Osteoblast (primary cell): ENCODE results near the gene FAM117A. TPM values are rescaled to one million over a fixed set of nuclear protein-coding genes. Genes with fewer than 3 reads are reported as not detected.
A peak's percentile ranks its signal among the peaks of the same experiment; 100 is the strongest.
"Not testable (repeated sequence)": the region's sequence is repeated elsewhere in the genome, so short reads cannot be mapped to it uniquely, and the experiment has no call there.

Experiments
- DNase-seq: peaks from one replicate; pipeline ENCODE4 v3.0.0; 2011; ENCODE audit warnings: low spot score, mixed read lengths; ENCODE audit not compliant: insufficient read length; ENCODE audit errors: missing footprints
- H2AFZ ChIP-seq: 2 replicates; pipeline ENCODE4 v1.6.0; 2011; ENCODE audit warnings: mild to moderate bottlenecking, low read length
- H3K27ac ChIP-seq: 2 replicates; pipeline ENCODE4 v1.5.1; 2011; ENCODE audit warnings: mild to moderate bottlenecking, low read depth, low read length, moderate library complexity
- H3K27me3 ChIP-seq: 2 replicates; pipeline ENCODE4 v1.6.0; 2012; ENCODE audit warnings: mild to moderate bottlenecking, control low read depth, inconsistent platforms, low read length, moderate library complexity; ENCODE audit not compliant: insufficient read depth
- H3K36me3 ChIP-seq: 2 replicates; pipeline ENCODE4 v1.5.1; 2011; ENCODE audit warnings: mild to moderate bottlenecking, low read length, control low read depth, moderate library complexity; ENCODE audit not compliant: insufficient read depth
- H3K4me1 ChIP-seq: 2 replicates; pipeline ENCODE4 v1.5.1; 2011; ENCODE audit warnings: mild to moderate bottlenecking, low read length, control low read depth, moderate library complexity; ENCODE audit not compliant: insufficient read depth
- H3K4me2 ChIP-seq: 2 replicates; pipeline ENCODE4 v1.6.0; 2011; ENCODE audit warnings: mild to moderate bottlenecking, low read length; ENCODE audit not compliant: insufficient read depth
- H3K4me3 ChIP-seq: fragments of 200-600 bp; sonication (generic); 3 replicates; pipeline ENCODE4 v1.5.1; 2012; ENCODE audit warnings: mild to moderate bottlenecking, low read length, inconsistent platforms; ENCODE audit not compliant: insufficient read depth
- H3K79me2 ChIP-seq: 2 replicates; pipeline ENCODE4 v1.6.0; 2012; ENCODE audit warnings: mild to moderate bottlenecking, low read length, control low read depth, inconsistent platforms; ENCODE audit not compliant: insufficient read depth
- H3K9me3 ChIP-seq: 2 replicates; pipeline ENCODE4 v1.5.1; 2011; ENCODE audit warnings: low read depth, low read length, control low read depth
- H4K20me1 ChIP-seq: 2 replicates; pipeline ENCODE4 v1.6.0; 2012; ENCODE audit warnings: mild to moderate bottlenecking, low read length, control low read depth; ENCODE audit not compliant: insufficient read depth
- total RNA-seq: library from RNA; depleted of rRNA; stranded (reverse); fragments of >200 nt; gene quantifications from 2 replicates; pipeline ENCODE4 v1.2.3, GENCODE V29; 2012
- TF ChIP-seq, protein P1 (sequence below): IDR thresholded peaks from 2 replicates; pipeline ENCODE4 v1.5.1; 2011; ENCODE audit warnings: mild to moderate bottlenecking, low read depth, low read length, moderate library complexity; ENCODE audit errors: extremely low read depth

FAM117A gene
- total RNA-seq, 1 donor: 8.7 TPM

DNA sequence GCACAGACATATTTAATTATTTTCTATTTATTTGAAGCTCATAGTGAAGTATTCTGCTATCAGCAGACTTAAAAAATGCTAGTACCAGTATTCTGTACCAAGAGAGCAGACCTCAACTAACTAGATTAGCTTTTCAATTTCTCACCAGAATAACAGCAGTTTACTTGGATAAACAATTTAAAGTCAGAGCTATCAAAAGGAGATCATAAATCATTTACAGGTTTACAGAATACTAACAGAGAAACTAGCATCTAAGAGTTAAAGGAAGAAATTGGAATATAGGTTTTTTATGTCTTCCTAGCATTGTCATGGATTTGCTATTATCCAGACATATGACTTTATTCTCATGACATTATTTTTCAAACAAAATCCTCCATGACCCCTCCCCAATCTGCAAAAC, 89.4 kb downstream of the FAM117A start:
- Histone ChIP-seq H3K4me2 (peak overlapping the region; percentile 2), H3K27me3 (no peaks in the 10 kb centered on the region), H3K4me1 (peaks cover 12% of the 10 kb centered on the region), H3K36me3 (peaks cover 6% of the 10 kb centered on the region), H3K27ac (no peak overlapping the region), H4K20me1 (peaks cover 35% of the 10 kb centered on the region), H3K4me3 (no peak overlapping the region), H3K9me3 (no peaks in the 10 kb centered on the region), H3K79me2 (peaks cover 74% of the 10 kb centered on the region), H2AFZ (no peak overlapping the region)
- TF ChIP-seq, protein P1, sequence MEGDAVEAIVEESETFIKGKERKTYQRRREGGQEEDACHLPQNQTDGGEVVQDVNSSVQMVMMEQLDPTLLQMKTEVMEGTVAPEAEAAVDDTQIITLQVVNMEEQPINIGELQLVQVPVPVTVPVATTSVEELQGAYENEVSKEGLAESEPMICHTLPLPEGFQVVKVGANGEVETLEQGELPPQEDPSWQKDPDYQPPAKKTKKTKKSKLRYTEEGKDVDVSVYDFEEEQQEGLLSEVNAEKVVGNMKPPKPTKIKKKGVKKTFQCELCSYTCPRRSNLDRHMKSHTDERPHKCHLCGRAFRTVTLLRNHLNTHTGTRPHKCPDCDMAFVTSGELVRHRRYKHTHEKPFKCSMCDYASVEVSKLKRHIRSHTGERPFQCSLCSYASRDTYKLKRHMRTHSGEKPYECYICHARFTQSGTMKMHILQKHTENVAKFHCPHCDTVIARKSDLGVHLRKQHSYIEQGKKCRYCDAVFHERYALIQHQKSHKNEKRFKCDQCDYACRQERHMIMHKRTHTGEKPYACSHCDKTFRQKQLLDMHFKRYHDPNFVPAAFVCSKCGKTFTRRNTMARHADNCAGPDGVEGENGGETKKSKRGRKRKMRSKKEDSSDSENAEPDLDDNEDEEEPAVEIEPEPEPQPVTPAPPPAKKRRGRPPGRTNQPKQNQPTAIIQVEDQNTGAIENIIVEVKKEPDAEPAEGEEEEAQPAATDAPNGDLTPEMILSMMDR: no peak
- DNase-seq: no peak

DNA sequence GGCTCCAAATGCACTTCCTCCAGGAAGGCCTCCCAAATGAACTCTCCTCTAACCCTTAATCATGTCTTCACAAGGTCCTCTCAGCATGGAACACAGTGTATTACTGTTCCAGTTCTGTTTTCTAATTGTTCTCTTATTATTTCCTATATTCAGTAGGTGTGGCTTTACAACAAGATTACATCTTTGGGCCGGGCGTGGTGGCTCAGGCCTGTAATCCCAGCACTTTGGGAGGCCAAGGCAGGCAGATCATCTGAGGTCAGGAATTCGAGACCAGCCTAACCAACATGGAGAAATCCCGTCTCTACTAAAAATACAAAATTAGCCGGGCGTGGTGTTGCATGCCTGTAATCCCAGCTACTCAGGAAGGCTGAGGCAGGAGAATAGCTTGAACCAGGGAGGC, 90.3 kb downstream of the FAM117A start:
- H3K36me3 ChIP-seq, H3K9me3 ChIP-seq, H3K4me3 ChIP-seq, H3K27me3 ChIP-seq, H3K4me2 ChIP-seq, H3K27ac ChIP-seq, DNase-seq, H2AFZ ChIP-seq: not testable (repeated sequence)
- H3K79me2 ChIP-seq: peaks cover 76% of the 10 kb centered on the region
- H3K4me1 ChIP-seq: peaks cover 12% of the 10 kb centered on the region
- peaks cover 35% of the 10 kb centered on the region for H4K20me1 ChIP-seq

DNA sequence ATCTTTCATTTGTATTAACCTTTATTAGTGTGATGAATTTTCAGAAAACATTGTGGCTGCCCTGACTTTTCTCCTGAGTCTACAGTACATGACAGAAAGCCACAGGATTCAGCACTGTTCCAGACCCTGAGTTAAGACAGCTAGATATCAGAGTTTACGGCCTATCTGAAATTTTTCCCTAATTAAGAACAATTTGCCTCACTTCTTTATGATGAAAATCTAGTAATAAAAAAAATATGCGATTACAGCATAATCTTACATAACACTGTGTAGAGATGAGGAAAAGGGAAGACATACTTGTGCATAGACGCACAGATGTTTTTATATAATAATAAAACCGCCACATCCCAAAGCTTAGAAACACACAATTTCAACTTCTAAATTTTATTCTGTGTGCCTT, 93.3 kb downstream of the FAM117A start:
- TF ChIP-seq, protein P1: no peak
- no peak for DNase-seq
- Histone ChIP-seq H3K27me3 (no peaks in the 10 kb centered on the region), H3K4me3 (no peak overlapping the region), H3K79me2 (peaks cover 86% of the 10 kb centered on the region), H2AFZ (no peak overlapping the region), H3K36me3 (peaks cover 6% of the 10 kb centered on the region), H4K20me1 (peaks cover 40% of the 10 kb centered on the region), H3K9me3 (no peaks in the 10 kb centered on the region), H3K4me1 (peaks cover 3% of the 10 kb centered on the region), H3K4me2 (no peak overlapping the region), H3K27ac (no peak overlapping the region)

- Histone ChIP-seq H3K27me3 (no peaks in the 10 kb centered on the region), H3K4me3 (no peak overlapping the region), H3K4me1 (peaks cover 3% of the 10 kb centered on the region), H4K20me1 (peaks cover 36% of the 10 kb centered on the region), H3K79me2 (peaks cover 82% of the 10 kb centered on the region), H3K9me3 (no peaks in the 10 kb centered on the region), H3K27ac (no peak overlapping the region), H2AFZ (no peak overlapping the region), H3K36me3 (no peaks in the 10 kb centered on the region), H3K4me2 (no peak overlapping the region)
- no peak for DNase-seq
- TF ChIP-seq, protein P1: no peak
Measured at GRCh38 chr17:49670002-49670401, 93.9 kb downstream of the FAM117A start.
